ENCODE results near the gene WWTR1. TPM values are rescaled to one million over a fixed set of nuclear protein-coding genes. Genes with fewer than 3 reads are reported as not detected.

The WWTR1 gene
- total and polyA plus RNA-seq, 2 experiments from 2014 or later: 54.8 to 69.1 TPM

- TF ChIP-seq CTCF (IDR thresholded peaks at IDR 0.05; ENCODE audit: low read depth, low read length): no peak
- H3K4me1 ChIP-seq (ENCODE audit: low read depth): peaks cover 56% of the 10 kb centered on the region
- no peaks in the 10 kb centered on the region for H3K9me3 ChIP-seq (ENCODE audit: low read depth)
- peak overlapping the region; percentile 92 for H3K27ac ChIP-seq
- no peaks in the 10 kb centered on the region for H3K27me3 ChIP-seq
- peaks cover 5% of the 10 kb centered on the region for H3K36me3 ChIP-seq
- DNase-seq (ENCODE audit: low read depth in 1 of 2, low spot score in 1 of 2): peak; percentile 72 to 85
- H3K4me3 ChIP-seq: no peak overlapping the region
These were observed 121.4 kb downstream of the WWTR1 start for GRCh38 chr3:149536429-149536828.

GRCh38 chr3:149535333-149535685, 122.5 kb downstream of the WWTR1 start:
- Histone ChIP-seq H3K4me3 (no peak overlapping the region), H3K4me1 (ENCODE audit: low read depth) (peaks cover 55% of the 10 kb centered on the region), H3K27me3 (no peaks in the 10 kb centered on the region), H3K36me3 (no peaks in the 10 kb centered on the region), H3K9me3 (ENCODE audit: low read depth) (no peaks in the 10 kb centered on the region), H3K27ac (peak overlapping the region; percentile 70)
- no peak for TF ChIP-seq CTCF (IDR thresholded peaks at IDR 0.05; ENCODE audit: low read depth, low read length)
- DNase-seq (ENCODE audit: low read depth in 1 of 2, low spot score in 1 of 2): no peak

- Histone ChIP-seq H3K9me3 (ENCODE audit: low read depth) (no peaks in the 10 kb centered on the region), H3K27me3 (no peaks in the 10 kb centered on the region), H3K4me3 (no peak overlapping the region), H3K4me1 (ENCODE audit: low read depth) (peaks cover 51% of the 10 kb centered on the region), H3K27ac (peak overlapping the region; percentile 70), H3K36me3 (no peaks in the 10 kb centered on the region)
- TF ChIP-seq CTCF (IDR thresholded peaks at IDR 0.05; ENCODE audit: low read depth, low read length): no peak
- peak; percentile 37 to 59 for DNase-seq (ENCODE audit: low read depth in 1 of 2, low spot score in 1 of 2)
These were observed 123.0 kb downstream of the WWTR1 start for GRCh38 chr3:149534671-149535332.

GRCh38 chr3:149534082-149534481, 123.7 kb downstream of the WWTR1 start:
- no peak for TF ChIP-seq CTCF (IDR thresholded peaks at IDR 0.05; ENCODE audit: low read depth, low read length)
- DNase-seq (ENCODE audit: low read depth in 1 of 2, low spot score in 1 of 2): no peak

GRCh38 chr3:149532489-149533180, 125.2 kb downstream of the WWTR1 start:
- no peaks in the 10 kb centered on the region for H3K9me3 ChIP-seq (ENCODE audit: low read depth)
- no peak for TF ChIP-seq CTCF (IDR thresholded peaks at IDR 0.05; ENCODE audit: low read depth, low read length)
- peak overlapping the region; percentile 21 for H3K27ac ChIP-seq
- no peaks in the 10 kb centered on the region for H3K36me3 ChIP-seq
- DNase-seq (ENCODE audit: low read depth in 1 of 2, low spot score in 1 of 2): no peak
- H3K4me1 ChIP-seq (ENCODE audit: low read depth): peaks cover 42% of the 10 kb centered on the region
- H3K4me3 ChIP-seq: no peak overlapping the region
- H3K27me3 ChIP-seq: no peaks in the 10 kb centered on the region

More at GRCh38 chr3:149534082-149534481, 123.7 kb downstream of the WWTR1 start:
- Histone ChIP-seq H3K27ac (peak overlapping the region; percentile 70), H3K27me3 (no peaks in the 10 kb centered on the region), H3K36me3 (no peaks in the 10 kb centered on the region), H3K9me3 (ENCODE audit: low read depth) (no peaks in the 10 kb centered on the region), H3K4me3 (no peak overlapping the region), H3K4me1 (ENCODE audit: low read depth) (peaks cover 51% of the 10 kb centered on the region)

Measured in cardiac muscle cell (in vitro differentiated cells and primary cell).